NT2/D1 (cell line): ENCODE data around the gene C10orf90.

ENCODE experiments used
- DNase-seq: peaks from one replicate; pipeline ENCODE4 v3.0.0-alpha.2; 2011; ENCODE audit warnings: low read depth, low spot score
- H3K27me3 ChIP-seq: 2 replicates; pipeline ENCODE4 v1.6.0; 2011; ENCODE audit warnings: mild to moderate bottlenecking; ENCODE audit not compliant: insufficient read length, insufficient read depth
- H3K36me3 ChIP-seq: 2 replicates; pipeline ENCODE4 v1.6.1; 2011; ENCODE audit warnings: mild to moderate bottlenecking, low read length, mixed read lengths; ENCODE audit not compliant: insufficient read depth, insufficient read length
- H3K4me1 ChIP-seq: 2 replicates; pipeline ENCODE4 v1.5.1; 2011; ENCODE audit not compliant: insufficient read depth, insufficient read length
- H3K4me3 ChIP-seq: 2 replicates; pipeline ENCODE4 v1.5.1; 2011; ENCODE audit warnings: low read depth; ENCODE audit not compliant: insufficient read length
- H3K9ac ChIP-seq: 2 replicates; pipeline ENCODE4 v1.6.0; 2011; ENCODE audit warnings: low read depth; ENCODE audit not compliant: insufficient read length
- H3K9me3 ChIP-seq: 2 replicates; pipeline ENCODE4 v1.5.1; 2011; ENCODE audit warnings: mild to moderate bottlenecking, low read length; ENCODE audit not compliant: insufficient read depth
- SUZ12 ChIP-seq: IDR thresholded peaks from 2 replicates; pipeline ENCODE4 v1.6.1; 2011; ENCODE audit not compliant: insufficient read length, insufficient read depth; ENCODE audit errors: extremely low read depth
- YY1 ChIP-seq: IDR thresholded peaks from 2 replicates; pipeline ENCODE4 v1.6.1; 2011; ENCODE audit not compliant: insufficient read length, insufficient read depth
- ZNF274 ChIP-seq: IDR thresholded peaks from 2 replicates; pipeline ENCODE4 v1.6.1; 2011; ENCODE audit warnings: mild to moderate bottlenecking, low read depth, low read length

Gene C10orf90

GRCh38 chr10:126407831-126408230 lies 262.7 kb downstream of the C10orf90 start:
- Histone ChIP-seq H3K27me3 (no peaks in the 10 kb centered on the region), H3K4me1 (peaks cover 5% of the 10 kb centered on the region), H3K36me3 (no peaks in the 10 kb centered on the region), H3K9ac (no peak overlapping the region), H3K4me3 (no peak overlapping the region), H3K9me3 (no peaks in the 10 kb centered on the region)
- no peak for TF ChIP-seq SUZ12
- no peak for TF ChIP-seq ZNF274
- TF ChIP-seq YY1: no peak
- no peak for DNase-seq

- no peak overlapping the region for H3K4me3 ChIP-seq
- no peaks in the 10 kb centered on the region for H3K27me3 ChIP-seq
- no peaks in the 10 kb centered on the region for H3K9me3 ChIP-seq
- H3K4me1 ChIP-seq: peaks cover 5% of the 10 kb centered on the region
- no peaks in the 10 kb centered on the region for H3K36me3 ChIP-seq
- no peak for DNase-seq
- no peak for TF ChIP-seq SUZ12
- no peak for TF ChIP-seq ZNF274
- TF ChIP-seq YY1: no peak
- no peak overlapping the region for H3K9ac ChIP-seq
Measured at GRCh38 chr10:126405239-126405775, 265.2 kb downstream of the C10orf90 start.

- Histone ChIP-seq H3K9me3 (no peaks in the 10 kb centered on the region), H3K4me1 (peaks cover 3% of the 10 kb centered on the region), H3K9ac (no peak overlapping the region), H3K4me3 (no peak overlapping the region), H3K36me3 (no peaks in the 10 kb centered on the region), H3K27me3 (no peaks in the 10 kb centered on the region)
- no peak for DNase-seq
- TF ChIP-seq ZNF274: no peak
- no peak for TF ChIP-seq YY1
- TF ChIP-seq SUZ12: no peak
Measured at GRCh38 chr10:126402721-126403695, 267.5 kb downstream of the C10orf90 start.

DNA sequence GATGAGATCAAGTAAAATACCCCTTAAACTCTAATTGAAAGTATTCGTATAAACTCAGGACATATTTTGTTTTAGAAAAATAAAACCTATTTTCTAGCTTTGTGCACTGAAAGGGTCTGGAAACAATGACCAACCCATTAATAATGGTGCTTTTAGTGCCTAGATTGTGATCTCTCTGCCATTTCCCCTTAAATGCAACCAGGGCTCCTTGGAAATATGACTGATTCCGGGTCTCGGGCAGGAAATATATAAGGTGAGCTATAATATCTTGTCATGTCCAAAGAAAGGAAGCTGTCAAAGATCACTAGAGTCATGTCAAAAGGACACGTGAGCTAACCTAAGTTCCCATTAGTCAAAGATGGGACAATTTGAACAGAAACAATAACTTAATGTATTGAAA lies 269.9 kb downstream of the C10orf90 start:
- Histone ChIP-seq H3K9ac (no peak overlapping the region), H3K9me3 (no peaks in the 10 kb centered on the region), H3K4me3 (no peak overlapping the region), H3K27me3 (no peaks in the 10 kb centered on the region), H3K36me3 (no peaks in the 10 kb centered on the region), H3K4me1 (no peaks in the 10 kb centered on the region)
- TF ChIP-seq YY1 (no peak), SUZ12 (no peak), ZNF274 (no peak)
- no peak for DNase-seq

- H3K9ac ChIP-seq: no peak overlapping the region
- TF ChIP-seq SUZ12 (no peak), YY1 (no peak), ZNF274 (no peak)
- H3K4me3 ChIP-seq: no peak overlapping the region
- H3K4me1 ChIP-seq: no peaks in the 10 kb centered on the region
- H3K36me3 ChIP-seq: no peaks in the 10 kb centered on the region
- no peaks in the 10 kb centered on the region for H3K27me3 ChIP-seq
- no peaks in the 10 kb centered on the region for H3K9me3 ChIP-seq
- DNase-seq: no peak
Measured at GRCh38 chr10:126398924-126399323, 271.6 kb downstream of the C10orf90 start.

DNA sequence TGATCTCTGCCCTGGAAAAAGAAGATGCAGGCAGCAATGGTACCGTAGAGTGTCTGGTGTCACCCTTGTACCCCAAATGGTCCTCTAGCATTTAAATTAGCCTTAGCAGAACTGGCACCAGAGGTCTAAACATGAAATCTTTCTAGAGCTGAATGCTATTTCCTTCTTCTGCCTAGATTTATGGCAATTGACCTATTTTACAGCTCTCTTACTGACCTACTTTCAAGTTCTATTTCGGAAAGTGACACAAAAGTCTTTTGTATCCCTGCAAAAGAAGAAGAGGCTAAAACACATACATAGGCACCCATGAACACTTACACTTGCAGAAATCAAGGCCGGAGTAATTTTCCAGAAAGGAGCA lies 272.1 kb downstream of the C10orf90 start:
- no peaks in the 10 kb centered on the region for H3K36me3 ChIP-seq
- H3K9me3 ChIP-seq: no peaks in the 10 kb centered on the region; the same call in 1 of the 2 replicates
- no peaks in the 10 kb centered on the region for H3K4me1 ChIP-seq
- H3K4me3 ChIP-seq: no peak overlapping the region
- TF ChIP-seq YY1 (no peak), SUZ12 (no peak), ZNF274 (no peak)
- DNase-seq: no peak
- no peaks in the 10 kb centered on the region for H3K27me3 ChIP-seq
- no peak overlapping the region for H3K9ac ChIP-seq

GRCh38 chr10:126397640-126398382 lies 272.7 kb downstream of the C10orf90 start:
- no peak for TF ChIP-seq YY1
- TF ChIP-seq SUZ12: no peak
- TF ChIP-seq ZNF274: no peak
- DNase-seq: peak; percentile 32
- Histone ChIP-seq H3K36me3 (no peaks in the 10 kb centered on the region), H3K9ac (no peak overlapping the region), H3K9me3 (no peaks in the 10 kb centered on the region; the same call in 1 of the 2 replicates), H3K27me3 (no peaks in the 10 kb centered on the region), H3K4me3 (no peak overlapping the region), H3K4me1 (no peaks in the 10 kb centered on the region)
